Hematopoietic multipotent progenitor cell treated with erythropoietin and hydrocortisone succinate and interleukin-3 and kit ligand, for 4 days (in vitro differentiated cells): ENCODE measurements around the gene ST14.
"Not testable (repeated sequence)": the region's sequence is repeated elsewhere in the genome, so short reads cannot be mapped to it uniquely, and the experiment has no call there.

ENCODE experiments used
- DNase-seq: peaks from one replicate; pipeline ENCODE4 v3.0.0-alpha.2; 2015

The ST14 gene

GRCh38 chr11:130190371-130190881 is 30.8 kb downstream of the ST14 start:
- DNase-seq = no peak

DNA sequence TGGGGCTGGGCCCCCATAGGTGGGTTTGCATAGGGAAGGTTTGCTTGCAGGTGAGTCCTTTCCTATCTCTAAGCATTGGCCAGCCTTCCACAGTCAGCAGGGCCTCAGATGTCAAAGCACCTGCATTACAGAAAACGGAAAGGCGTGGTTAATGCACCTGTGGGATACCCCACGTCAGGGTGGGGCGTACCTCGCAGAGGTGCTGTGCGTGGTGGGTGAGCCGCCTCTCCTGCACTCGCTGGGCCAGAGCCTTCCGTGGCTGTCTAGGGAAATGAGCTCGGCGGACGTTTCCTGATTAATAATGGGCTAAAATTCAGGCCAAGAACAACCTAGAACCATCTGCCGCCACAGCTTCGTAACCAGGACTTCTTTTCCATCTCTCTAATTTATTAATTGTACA is 32.3 kb downstream of the ST14 start:
- no peak for DNase-seq

GRCh38 chr11:130192845-130193267 is 33.3 kb downstream of the ST14 start:
- DNase-seq = no peak

DNA sequence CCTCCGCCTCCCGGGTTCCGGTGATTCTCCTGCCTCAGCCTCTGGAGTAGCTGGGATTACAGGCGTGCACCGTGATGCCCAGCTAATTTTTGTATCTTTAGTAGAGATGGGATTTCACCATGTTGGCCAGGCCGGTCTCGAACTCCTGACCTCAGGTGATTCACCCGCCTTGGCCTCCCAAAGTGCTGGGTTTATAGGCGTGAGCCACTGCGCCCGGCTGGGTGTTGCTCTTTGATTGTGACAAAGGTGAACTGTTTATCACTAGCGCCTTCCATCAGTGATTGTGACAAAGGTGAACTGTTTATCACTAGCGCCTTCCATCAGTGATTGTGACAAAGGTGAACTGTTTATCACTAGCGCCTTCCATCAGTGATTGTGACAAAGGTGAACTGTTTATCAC is 34.0 kb downstream of the ST14 start:
- not testable (repeated sequence) for DNase-seq

DNA sequence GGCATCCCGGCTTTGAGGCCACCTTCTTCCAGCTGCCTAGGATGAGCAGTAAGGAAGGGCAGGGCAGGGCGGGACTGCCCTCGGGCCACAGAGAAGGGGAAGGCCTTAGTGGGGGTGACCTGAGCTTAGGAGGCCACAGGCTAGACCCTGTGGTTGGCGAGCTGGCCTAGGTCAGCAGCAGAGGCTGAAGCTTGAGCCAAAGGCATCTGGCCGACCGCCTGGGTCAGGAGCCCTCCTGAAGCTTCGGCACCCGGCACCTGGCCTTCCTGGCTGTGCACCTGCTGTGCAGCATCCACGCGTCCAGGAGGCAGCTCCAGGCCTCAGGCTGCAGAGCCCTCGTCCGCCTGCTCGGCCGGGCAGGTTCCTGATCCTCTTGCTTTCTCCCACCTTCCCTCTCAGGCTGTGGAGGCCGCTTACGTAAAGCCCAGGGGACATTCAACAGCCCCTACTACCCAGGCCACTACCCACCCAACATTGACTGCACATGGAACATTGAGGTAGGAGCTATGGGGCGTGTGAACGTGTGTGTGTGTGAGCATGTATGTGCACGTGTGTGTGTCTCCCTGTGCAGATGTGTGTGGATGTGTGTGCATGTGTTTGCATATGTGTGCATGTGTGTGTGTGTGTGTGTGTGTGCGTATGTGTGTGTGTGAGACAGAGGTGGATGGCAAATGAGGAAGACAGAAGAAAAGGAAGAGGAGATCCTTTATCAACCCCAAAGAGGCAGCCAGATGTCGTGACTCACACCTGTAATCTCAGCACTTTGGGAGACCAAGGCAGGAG is 34.9 kb downstream of the ST14 start:
- no peak for DNase-seq

DNA sequence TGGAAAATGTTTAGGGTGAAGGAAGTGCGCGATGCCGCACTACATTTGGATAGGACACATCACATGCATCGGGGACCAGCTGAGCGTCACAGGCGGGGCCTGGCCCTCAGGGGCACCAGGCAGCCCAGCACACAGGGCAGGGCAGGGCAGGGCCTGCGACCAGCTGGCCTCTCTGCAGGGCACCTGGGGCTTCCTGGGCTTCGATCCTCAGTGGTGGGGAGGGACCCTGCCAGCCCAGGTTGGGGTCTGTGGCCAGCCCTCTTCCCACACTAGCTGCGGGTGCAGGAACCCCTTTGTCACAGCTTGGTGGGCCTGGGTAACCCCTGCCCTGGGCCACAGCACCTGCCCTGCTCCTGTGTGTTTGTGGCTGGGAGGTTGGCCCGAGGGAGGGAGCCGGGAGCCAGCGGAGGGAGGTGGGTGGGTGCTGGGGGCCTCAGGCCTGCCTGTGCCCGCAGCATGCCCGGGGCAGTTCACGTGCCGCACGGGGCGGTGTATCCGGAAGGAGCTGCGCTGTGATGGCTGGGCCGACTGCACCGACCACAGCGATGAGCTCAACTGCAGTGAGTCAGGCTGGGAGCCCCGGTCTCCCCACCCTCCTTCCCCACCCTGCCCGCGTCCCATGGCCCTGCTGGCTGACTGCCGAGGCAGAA is 37.9 kb downstream of the ST14 start:
- DNase-seq = no peak

DNA sequence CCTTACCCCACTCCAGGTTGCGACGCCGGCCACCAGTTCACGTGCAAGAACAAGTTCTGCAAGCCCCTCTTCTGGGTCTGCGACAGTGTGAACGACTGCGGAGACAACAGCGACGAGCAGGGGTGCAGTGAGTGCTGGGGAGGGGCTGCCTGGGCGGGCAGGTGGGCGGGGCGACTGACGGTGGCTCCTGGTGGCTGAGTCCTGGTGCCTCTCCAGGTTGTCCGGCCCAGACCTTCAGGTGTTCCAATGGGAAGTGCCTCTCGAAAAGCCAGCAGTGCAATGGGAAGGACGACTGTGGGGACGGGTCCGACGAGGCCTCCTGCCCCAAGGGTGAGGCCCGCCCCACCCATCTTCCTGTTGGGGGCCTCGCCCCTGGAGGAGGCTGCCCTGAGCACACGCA is 38.7 kb downstream of the ST14 start:
- DNase-seq = no peak

DNA sequence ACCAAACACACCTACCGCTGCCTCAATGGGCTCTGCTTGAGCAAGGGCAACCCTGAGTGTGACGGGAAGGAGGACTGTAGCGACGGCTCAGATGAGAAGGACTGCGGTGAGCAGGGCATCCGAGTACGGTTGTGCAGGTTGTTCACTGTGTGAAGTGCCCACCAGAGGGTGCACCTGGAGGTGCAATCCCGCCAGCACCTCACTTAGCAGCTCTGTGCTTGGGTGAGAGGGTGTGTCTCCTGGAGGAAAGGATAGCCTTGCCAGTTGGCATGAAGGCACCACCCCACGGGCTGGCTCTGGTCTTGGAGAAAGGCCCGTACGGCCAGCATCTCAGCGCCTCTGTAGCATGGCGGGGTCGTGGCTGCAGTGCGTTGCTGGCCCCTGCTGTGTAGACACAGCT is 39.4 kb downstream of the ST14 start:
- no peak for DNase-seq

DNA sequence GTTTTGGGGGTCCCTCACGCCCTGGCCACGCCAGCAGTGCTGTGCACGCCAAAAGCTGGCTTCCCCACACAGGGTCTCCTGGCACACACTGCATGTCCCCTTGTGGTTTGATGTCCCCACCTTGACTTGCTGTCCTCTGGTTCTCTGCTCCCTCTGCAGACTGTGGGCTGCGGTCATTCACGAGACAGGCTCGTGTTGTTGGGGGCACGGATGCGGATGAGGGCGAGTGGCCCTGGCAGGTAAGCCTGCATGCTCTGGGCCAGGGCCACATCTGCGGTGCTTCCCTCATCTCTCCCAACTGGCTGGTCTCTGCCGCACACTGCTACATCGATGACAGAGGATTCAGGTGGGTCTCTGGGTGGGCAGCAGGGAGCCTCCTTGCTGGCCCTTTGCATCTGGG is 40.2 kb downstream of the ST14 start:
- no peak for DNase-seq

GRCh38 chr11:130201026-130201425 is 41.4 kb downstream of the ST14 start:
- DNase-seq = no peak

- peak; percentile 12 for DNase-seq
These were observed 42.6 kb downstream of the ST14 start for GRCh38 chr11:130202009-130202817.

DNA sequence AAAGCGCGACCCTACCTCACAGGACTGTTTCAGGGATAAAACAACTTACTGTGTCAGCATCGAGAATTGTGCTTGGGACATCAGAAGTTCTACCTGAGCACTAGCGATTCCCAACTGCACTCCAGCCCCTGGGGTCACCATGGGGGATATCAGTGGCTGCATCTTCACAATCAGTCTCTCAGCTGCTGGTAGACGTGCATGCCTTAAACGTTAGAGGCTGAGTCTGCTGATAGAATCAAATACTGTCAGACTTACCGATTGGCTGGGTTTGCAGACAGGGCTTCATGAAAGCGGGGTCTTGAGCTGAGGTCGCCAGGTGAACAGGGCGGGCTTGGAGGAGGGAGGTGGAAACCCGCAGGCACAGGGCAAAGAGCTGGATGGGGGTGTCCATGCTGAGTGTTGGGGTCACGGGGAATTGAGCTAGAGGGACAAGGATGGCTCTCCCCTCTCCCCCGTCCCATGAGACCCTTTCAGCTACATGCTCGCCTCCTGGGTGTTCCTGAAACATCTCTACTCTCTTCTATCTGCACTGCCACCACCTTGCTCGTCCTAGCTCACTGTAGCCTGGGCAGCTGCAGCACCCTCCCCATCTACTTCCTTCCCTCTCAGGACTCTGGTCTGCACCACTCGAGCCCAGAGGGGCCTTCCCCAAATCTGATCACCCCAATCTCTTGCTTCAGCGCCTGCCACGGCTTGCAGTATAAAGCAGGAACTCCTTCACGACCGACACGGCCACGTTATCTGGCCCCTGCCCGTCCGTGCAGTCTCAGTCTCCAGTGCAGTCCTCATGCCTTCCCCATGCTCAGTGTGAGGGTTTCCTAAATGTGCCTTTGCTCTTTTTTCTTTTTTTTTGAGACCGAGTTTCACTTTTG is 43.5 kb downstream of the ST14 start:
- DNase-seq = peak; percentile 13

DNA sequence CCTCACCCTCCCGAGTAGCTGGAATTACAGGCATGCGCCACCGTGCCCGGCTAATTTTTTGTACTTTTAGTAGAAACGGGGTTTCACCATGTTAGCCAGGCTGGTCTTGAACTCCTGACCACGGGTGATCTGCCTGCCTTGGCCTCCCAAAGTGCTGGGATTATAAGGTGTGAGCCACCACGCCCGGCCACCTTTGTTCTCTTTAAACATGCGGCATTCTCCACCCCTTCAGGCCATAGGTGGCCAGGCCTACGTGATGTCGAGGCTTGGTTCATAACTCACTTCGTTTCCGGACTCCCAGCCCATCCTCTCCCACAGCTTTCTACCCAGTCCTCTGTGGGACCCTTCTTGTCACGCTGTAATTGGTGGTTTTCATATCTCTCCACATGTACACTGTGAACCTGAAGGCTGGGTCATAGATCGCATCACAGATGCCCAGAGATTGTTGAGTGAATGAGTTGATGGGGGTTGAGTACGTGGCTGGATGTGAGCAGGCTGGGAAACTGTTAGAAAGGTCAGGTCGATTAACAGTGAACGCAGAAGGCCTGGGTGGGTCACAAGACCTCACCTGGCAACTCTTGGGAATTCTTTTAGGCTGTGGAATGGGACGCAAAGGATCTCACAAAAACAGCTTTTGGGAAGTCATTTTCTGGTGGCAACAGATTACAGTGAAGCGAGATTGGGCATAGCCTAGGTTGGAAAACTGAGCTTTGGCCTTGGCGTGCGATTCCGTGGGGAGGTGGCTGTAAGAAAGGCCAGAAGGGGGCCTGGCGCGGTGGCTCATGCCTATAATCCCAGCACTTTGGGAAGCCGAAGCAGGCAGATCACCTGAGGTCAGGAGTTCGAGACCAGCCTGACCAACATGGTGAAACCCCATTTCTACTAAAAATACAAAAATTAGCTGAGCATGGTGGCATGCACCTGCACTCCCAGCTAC is 44.5 kb downstream of the ST14 start:
- DNase-seq = no peak

- DNase-seq = no peak
These were observed 45.1 kb downstream of the ST14 start for GRCh38 chr11:130204703-130205095.

DNA sequence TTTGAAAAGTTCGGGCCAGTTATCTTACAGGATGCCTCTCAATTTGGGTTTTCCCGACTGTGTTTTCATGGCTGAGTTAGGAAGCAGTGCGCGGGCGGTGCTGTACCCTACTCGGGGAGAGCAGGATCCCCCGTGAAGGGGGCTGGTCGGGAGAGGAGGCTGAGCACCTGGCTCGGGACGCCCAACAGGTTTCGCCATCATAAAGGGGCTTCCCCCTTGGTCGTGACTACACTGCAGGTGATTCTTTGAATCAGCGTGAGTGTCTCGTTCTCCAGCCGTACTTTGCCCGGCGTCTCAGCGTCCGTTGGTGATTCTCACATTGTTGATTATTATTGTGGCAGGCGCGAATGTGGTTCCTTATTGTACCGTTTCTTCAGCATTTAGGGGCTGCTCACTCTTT is 46.6 kb downstream of the ST14 start:
- DNase-seq = no peak

GRCh38 chr11:130208241-130209127 is 48.9 kb downstream of the ST14 start:
- no peak for DNase-seq

DNA sequence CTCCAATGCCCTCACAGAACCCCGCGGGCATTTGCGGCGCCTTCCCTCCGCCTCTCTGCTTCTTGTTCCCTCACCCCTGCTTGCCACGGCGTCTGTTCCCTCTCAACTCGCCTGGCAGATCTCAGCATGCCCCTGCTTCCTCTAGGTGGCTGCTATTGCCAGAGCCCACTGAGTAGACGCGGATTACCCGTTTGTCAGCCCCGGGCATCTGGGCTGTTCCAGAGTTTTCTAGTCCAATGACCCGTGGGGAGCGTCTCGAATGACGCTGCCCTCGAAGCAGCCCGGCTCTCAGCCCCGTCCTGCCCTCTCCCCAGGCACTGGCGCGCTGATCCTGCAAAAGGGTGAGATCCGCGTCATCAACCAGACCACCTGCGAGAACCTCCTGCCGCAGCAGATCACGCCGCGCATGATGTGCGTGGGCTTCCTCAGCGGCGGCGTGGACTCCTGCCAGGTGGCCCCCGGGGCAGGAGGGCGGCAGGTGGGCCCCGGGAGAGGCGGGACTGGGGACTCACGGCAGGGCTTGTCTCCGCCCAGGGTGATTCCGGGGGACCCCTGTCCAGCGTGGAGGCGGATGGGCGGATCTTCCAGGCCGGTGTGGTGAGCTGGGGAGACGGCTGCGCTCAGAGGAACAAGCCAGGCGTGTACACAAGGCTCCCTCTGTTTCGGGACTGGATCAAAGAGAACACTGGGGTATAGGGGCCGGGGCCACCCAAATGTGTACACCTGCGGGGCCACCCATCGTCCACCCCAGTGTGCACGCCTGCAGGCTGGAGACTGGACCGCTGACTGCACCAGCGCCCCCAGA is 49.7 kb downstream of the ST14 start:
- no peak for DNase-seq

GRCh38 chr11:130209954-130210854 is 50.6 kb downstream of the ST14 start:
- DNase-seq = no peak
